Cardiac atrium fibroblast (primary cell): ENCODE measurements around the gene ERVMER34-1. TPM values are rescaled to one million over a fixed set of nuclear protein-coding genes. Genes with fewer than 3 reads are reported as not detected.

Experiments
- total RNA-seq: library from RNA; depleted of rRNA; stranded (reverse); fragments of >200 nt; gene quantifications from 2 replicates; pipeline ENCODE4 v1.2.3, GENCODE V29; 2015

ERVMER34-1 gene
- 0.16 TPM in 1 of 2 replicates, not detected in the other for total RNA-seq

GRCh38 chr4:52750819-52751486 is at the start of gene ERVMER34-1:
TSS of gene ERVMER34-1 (minus strand) at chr4:52751425. CDS start at chr4:52745520, 5,905 bp downstream.

Other genes with a start within 250 kb of the ERVMER34-1 start
- gene USP46, start 92.1 kb downstream of the ERVMER34-1 start, total RNA-seq = 7.3 and 9.9 TPM in 2 replicates
- 0.36 TPM in 1 of 2 replicates, not detected in the other for gene RASL11B, start 110.9 kb upstream of the ERVMER34-1 start, total RNA-seq